HEK293 (cell line): ENCODE data around the gene DCDC2.

Source experiments
- AEBP2 ChIP-seq: fragments of 450-650 bp; formaldehyde crosslinking; IDR thresholded peaks from 2 replicates; pipeline ENCODE4 v1.5.1; 2016; ENCODE audit warnings: missing biosample characterization, missing genetic modification characterization, borderline replicate concordance
- CTCF ChIP-seq: fragments of 450-650 bp; formaldehyde crosslinking; IDR thresholded peaks from 2 replicates; pipeline ENCODE4 v1.5.1; 2016; ENCODE audit warnings: missing biosample characterization, missing genetic modification characterization
- MEIS1 ChIP-seq: sonication (generic); formaldehyde crosslinking; IDR thresholded peaks from 2 replicates; pipeline ENCODE4 v1.8.1; 2022; ENCODE audit warnings: missing genetic modification reagents, mild to moderate bottlenecking, borderline replicate concordance
- MYNN ChIP-seq: fragments of 450-650 bp; formaldehyde crosslinking; IDR thresholded peaks from 2 replicates; pipeline ENCODE4 v1.5.1; 2016; ENCODE audit warnings: missing biosample characterization, missing genetic modification characterization, borderline replicate concordance
- TCF7L2 ChIP-seq: IDR thresholded peaks from 2 replicates; pipeline ENCODE4 v1.6.1; 2011; ENCODE audit warnings: low read depth, mild to moderate bottlenecking, inconsistent platforms, low read length, moderate library complexity, borderline replicate concordance
- ZNF24 ChIP-seq: fragments of 450-650 bp; formaldehyde crosslinking; IDR thresholded peaks from 2 replicates; pipeline ENCODE4 v1.5.1; 2016; ENCODE audit warnings: missing biosample characterization, missing genetic modification characterization
- ZNF266 ChIP-seq: fragments of 450-650 bp; formaldehyde crosslinking; IDR thresholded peaks from 2 replicates; pipeline ENCODE4 v1.5.1; 2016; ENCODE audit warnings: missing biosample characterization, missing genetic modification characterization, low read depth
- ZNF280D ChIP-seq: fragments of 450-650 bp; formaldehyde crosslinking; IDR thresholded peaks from 2 replicates; pipeline ENCODE4 v1.5.1; 2016; ENCODE audit warnings: missing biosample characterization, missing genetic modification characterization
- ZNF292 ChIP-seq: fragments of 450-650 bp; formaldehyde crosslinking; IDR thresholded peaks from 2 replicates; pipeline ENCODE4 v1.5.1; 2016; ENCODE audit warnings: low read depth, missing biosample characterization, missing genetic modification characterization, borderline replicate concordance
- ZNF362 ChIP-seq: fragments of 450-650 bp; formaldehyde crosslinking; IDR thresholded peaks from 2 replicates; pipeline ENCODE4 v1.5.1; 2016; ENCODE audit warnings: missing biosample characterization, missing genetic modification characterization
- ZNF398 ChIP-seq: fragments of 450-650 bp; formaldehyde crosslinking; IDR thresholded peaks from 2 replicates; pipeline ENCODE4 v1.5.1; 2017; ENCODE audit warnings: missing biosample characterization, missing genetic modification characterization
- ZNF660 ChIP-seq: fragments of 450-650 bp; IDR thresholded peaks from 2 replicates; pipeline ENCODE4 v1.5.1; 2018; ENCODE audit warnings: missing biosample characterization, mild to moderate bottlenecking, missing genetic modification characterization
- ZNF670 ChIP-seq: fragments of 450-650 bp; formaldehyde crosslinking; IDR thresholded peaks from 2 replicates; pipeline ENCODE4 v1.5.1; 2016; ENCODE audit warnings: missing biosample characterization, missing genetic modification characterization, low read depth
- ZNF707 ChIP-seq: fragments of 450-650 bp; formaldehyde crosslinking; IDR thresholded peaks from 2 replicates; pipeline ENCODE4 v1.5.1; 2016; ENCODE audit warnings: missing biosample characterization, missing genetic modification characterization

GRCh38 chr6:24284006-24284405 lies 73.9 kb downstream of the DCDC2 start:
- TF ChIP-seq ZNF280D = no peak
- no peak for TF ChIP-seq CTCF (tag by site-specific recombination)
- no peak for TF ChIP-seq ZNF670 (tag by site-specific recombination)
- TF ChIP-seq ZNF660 (tag by site-specific recombination) = no peak
- no peak for TF ChIP-seq ZNF24 (tag by site-specific recombination)
- TF ChIP-seq AEBP2 (tag by site-specific recombination) = no peak
- no peak for TF ChIP-seq ZNF292 (tag by site-specific recombination)
- TF ChIP-seq ZNF707 (tag by site-specific recombination) = no peak
- TF ChIP-seq TCF7L2 = no peak
- TF ChIP-seq ZNF398 (tag by site-specific recombination) = no peak
- TF ChIP-seq ZNF362 (tag by site-specific recombination) = no peak
- no peak for TF ChIP-seq MEIS1 (CRISPR knock-in tag)
- TF ChIP-seq ZNF266 (tag by site-specific recombination) = no peak
- TF ChIP-seq MYNN (tag by site-specific recombination) = no peak
